Testis (tissue), 3 donors: ENCODE measurements around the gene NAV3. TPM values are rescaled to one million over a fixed set of nuclear protein-coding genes. Genes with fewer than 3 reads are reported as not detected.

ENCODE experiments used
- DNase-seq: peaks from one replicate; pipeline ENCODE4 v3.0.0-alpha.2; 2019
- H3K27ac ChIP-seq, 2 donors: fragments of 200-600 bp; sonication (generic); one replicate each; pipeline ENCODE4 v1.5.1; 2019
- H3K27me3 ChIP-seq: fragments of 200-600 bp; sonication (generic); one replicate; pipeline ENCODE4 v1.5.1; 2019
- H3K36me3 ChIP-seq: fragments of 200-600 bp; sonication (generic); one replicate; pipeline ENCODE4 v1.5.1; 2017; ENCODE audit warnings: low read depth; ENCODE audit errors: missing control alignments
- H3K4me1 ChIP-seq: fragments of 200-600 bp; sonication (generic); one replicate; pipeline ENCODE4 v1.5.1; 2019
- H3K4me3 ChIP-seq, 2 donors: fragments of 200-600 bp; sonication (generic); one replicate each; pipeline ENCODE4 v1.5.1; 2017 to 2019
- H3K9me3 ChIP-seq: fragments of 200-600 bp; sonication (generic); one replicate; pipeline ENCODE4 v1.5.1; 2017
- POLR2A ChIP-seq: fragments of 450-650 bp; IDR thresholded peaks from one replicate; pipeline ENCODE4 v1.6.1; 2017; ENCODE audit warnings: antibody characterized with exemption, mild to moderate bottlenecking, moderate library complexity
- WGBS, 2 donors: methylation state at CpG; one replicate each; pipeline ENCODE4 v1.1.5; 2018; 5-methylcytosine and 5-hydroxymethylcytosine counted together
- intact Hi-C: fragments of 100-400 bp; cut with DNase I; formaldehyde crosslinking; loops from one replicate; pipeline ENCODE4 v1.15.1; 2023; ENCODE audit warnings: low total_unique reads
- polyA plus RNA-seq: library from polyadenylated mRNA; stranded (reverse); fragments of 350-450 nt; fragmentation: Illumina TruSeq; extraction: RNeasy Lipid Tissue Mini Kit (QIAGEN cat#74804); gene quantifications from one replicate; pipeline ENCODE4 v1.2.3, GENCODE V29; 2014; ENCODE audit warnings: low read depth, low replicate concordance; ENCODE audit not compliant: insufficient read depth
- total RNA-seq, 2 donors: library from RNA; depleted of rRNA; stranded (reverse); fragments of >200 nt; gene quantifications; one replicate each; pipeline ENCODE4 v1.2.3, GENCODE V29; 2016
- TF ChIP-seq, protein P1 (sequence below), 3 experiments: fragments of 450-650 bp in 2 of 3; fragments of 200-600 bp in 1 of 3; sonication (generic) in 1 of 3; IDR thresholded peaks; one replicate each; pipeline ENCODE4 v1.5.1; 2016 to 2019; ENCODE audit warnings: antibody characterized with exemption in 3 of 3, mild to moderate bottlenecking in 2 of 3, moderate library complexity in 1 of 3

Gene NAV3
- total and polyA plus RNA-seq, 3 donors from 2014 or later, result 6.4 to 21.9 (median 20.0) TPM

DNA sequence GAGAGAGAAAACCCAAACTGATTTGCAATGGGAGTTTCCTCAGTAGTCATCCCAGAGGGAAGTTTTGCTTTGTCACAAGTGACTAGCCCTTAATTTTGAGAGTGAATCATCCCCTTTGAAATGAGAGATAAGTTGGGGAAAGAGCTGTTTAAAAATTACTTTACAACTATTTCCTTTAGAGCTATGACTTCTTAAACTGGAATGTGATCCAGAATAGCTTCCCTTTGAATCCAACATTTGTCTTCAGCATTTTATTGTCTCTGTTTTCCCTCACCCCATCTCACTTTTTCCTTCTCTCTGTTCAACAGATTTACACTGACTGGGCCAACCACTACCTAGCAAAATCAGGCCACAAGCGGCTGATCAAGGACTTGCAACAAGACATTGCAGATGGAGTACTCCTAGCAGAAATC lies 109.3 kb downstream of the NAV3 start:
- intact Hi-C loops, result no loop called here
- H3K27ac ChIP-seq, result no peak overlapping the region

DNA sequence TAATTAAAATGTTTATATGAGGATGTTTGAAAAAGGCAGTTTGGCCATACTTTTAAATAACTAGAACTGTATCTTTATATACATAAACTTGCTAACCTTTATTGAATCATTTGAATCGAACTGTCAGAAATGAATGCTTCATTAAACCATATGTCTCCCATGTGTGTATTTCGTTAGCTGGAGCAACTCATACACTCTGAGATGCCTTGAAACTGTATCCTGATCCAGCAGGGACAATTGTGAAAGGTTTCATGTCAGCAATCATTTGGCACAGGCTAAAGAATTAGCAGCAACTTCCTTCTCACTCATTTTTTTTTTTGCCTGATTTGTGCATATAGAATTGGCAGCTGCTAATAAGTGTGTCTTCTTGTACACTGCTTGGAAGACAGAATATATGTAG lies 109.9 kb downstream of the NAV3 start:
- no peak for TF ChIP-seq POLR2A
- TF ChIP-seq, protein P1, sequence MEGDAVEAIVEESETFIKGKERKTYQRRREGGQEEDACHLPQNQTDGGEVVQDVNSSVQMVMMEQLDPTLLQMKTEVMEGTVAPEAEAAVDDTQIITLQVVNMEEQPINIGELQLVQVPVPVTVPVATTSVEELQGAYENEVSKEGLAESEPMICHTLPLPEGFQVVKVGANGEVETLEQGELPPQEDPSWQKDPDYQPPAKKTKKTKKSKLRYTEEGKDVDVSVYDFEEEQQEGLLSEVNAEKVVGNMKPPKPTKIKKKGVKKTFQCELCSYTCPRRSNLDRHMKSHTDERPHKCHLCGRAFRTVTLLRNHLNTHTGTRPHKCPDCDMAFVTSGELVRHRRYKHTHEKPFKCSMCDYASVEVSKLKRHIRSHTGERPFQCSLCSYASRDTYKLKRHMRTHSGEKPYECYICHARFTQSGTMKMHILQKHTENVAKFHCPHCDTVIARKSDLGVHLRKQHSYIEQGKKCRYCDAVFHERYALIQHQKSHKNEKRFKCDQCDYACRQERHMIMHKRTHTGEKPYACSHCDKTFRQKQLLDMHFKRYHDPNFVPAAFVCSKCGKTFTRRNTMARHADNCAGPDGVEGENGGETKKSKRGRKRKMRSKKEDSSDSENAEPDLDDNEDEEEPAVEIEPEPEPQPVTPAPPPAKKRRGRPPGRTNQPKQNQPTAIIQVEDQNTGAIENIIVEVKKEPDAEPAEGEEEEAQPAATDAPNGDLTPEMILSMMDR (IDR thresholded peaks at IDR 0.05), result no peak
- DNase-seq, result no peak
- H3K27ac ChIP-seq, result no peak overlapping the region
- H3K4me1 ChIP-seq, result no peaks in the 10 kb centered on the region
- H3K36me3 ChIP-seq, result no peaks in the 10 kb centered on the region
- no peak overlapping the region for H3K4me3 ChIP-seq
- no peaks in the 10 kb centered on the region for H3K27me3 ChIP-seq
- no peaks in the 10 kb centered on the region for H3K9me3 ChIP-seq
- WGBS, 2 donors, result 43 to 57% methylated on average over 2 of the region's 2 CpGs
- intact Hi-C loops, result no loop called here

More for the DNA sequence above, 109.3 kb downstream of the NAV3 start:
- TF ChIP-seq POLR2A, result no peak
- TF ChIP-seq, protein P1 (IDR thresholded peaks at IDR 0.05), result no peak
- H3K27me3 ChIP-seq, result no peaks in the 10 kb centered on the region
- no peak for DNase-seq
- 94 to 97% methylated on average over 1 of the region's 1 CpG for WGBS, 2 donors
- H3K4me3 ChIP-seq, result no peak overlapping the region
- H3K36me3 ChIP-seq, result no peaks in the 10 kb centered on the region
- no peaks in the 10 kb centered on the region for H3K9me3 ChIP-seq
- H3K4me1 ChIP-seq, result no peaks in the 10 kb centered on the region

DNA sequence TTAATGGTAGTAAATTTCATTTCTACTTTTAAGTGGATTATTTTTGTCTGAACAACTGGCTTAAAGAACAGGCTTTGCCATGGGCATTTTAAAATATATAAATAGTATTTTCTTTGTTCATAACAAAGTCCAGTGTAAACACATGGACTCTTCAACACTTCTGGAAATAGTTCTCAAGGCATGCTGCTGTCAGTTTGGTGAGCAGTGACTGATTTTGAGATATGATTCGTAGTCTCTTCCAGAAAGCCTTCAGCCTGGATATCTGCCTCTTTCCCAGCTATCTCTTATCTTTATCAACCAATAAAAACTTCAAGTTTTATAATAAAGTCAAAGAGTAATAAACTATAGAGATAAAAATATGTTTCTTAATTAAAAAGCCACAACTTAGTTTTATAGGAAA lies 110.7 kb downstream of the NAV3 start:
- DNase-seq, result no peak
- TF ChIP-seq, protein P1 (IDR thresholded peaks at IDR 0.05), result no peak
- Histone ChIP-seq H3K27ac (no peak overlapping the region), H3K4me1 (no peaks in the 10 kb centered on the region), H3K36me3 (no peaks in the 10 kb centered on the region), H3K4me3 (no peak overlapping the region), H3K9me3 (no peaks in the 10 kb centered on the region), H3K27me3 (no peaks in the 10 kb centered on the region)
- 76 to 92% methylated on average over 1 of the region's 1 CpG for WGBS, 2 donors
- intact Hi-C loops, result no loop called here

DNA sequence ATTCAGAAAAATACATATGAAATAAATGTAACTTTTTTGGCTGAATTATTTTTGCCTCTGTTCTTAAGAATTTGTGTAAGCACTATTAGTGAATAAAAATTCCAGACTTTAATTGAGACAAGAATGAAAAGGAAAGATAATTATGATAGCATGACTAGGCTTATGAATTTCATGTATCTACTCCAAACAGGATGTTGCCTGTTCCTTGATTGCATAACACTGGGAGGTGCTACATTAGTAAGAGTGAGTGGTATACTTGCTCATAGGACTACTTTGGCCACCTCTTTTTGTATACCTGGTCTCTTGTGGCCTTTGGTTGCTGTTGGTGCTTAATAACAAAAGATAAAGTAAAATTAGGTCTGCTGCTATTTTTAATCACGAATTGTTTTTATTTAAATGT lies 112.8 kb downstream of the NAV3 start:
- H3K27me3 ChIP-seq, result no peaks in the 10 kb centered on the region
- H3K36me3 ChIP-seq, result no peaks in the 10 kb centered on the region
- no peaks in the 10 kb centered on the region for H3K4me1 ChIP-seq
- DNase-seq, result no peak
- no peak overlapping the region for H3K27ac ChIP-seq
- intact Hi-C loops, result no loop called here
- 48 to 65% methylated on average over 1 of the region's 1 CpG for WGBS, 2 donors
- TF ChIP-seq, protein P1 (IDR thresholded peaks at IDR 0.05), result no peak
- no peak for TF ChIP-seq POLR2A
- no peak overlapping the region for H3K4me3 ChIP-seq
- H3K9me3 ChIP-seq, result no peaks in the 10 kb centered on the region

DNA sequence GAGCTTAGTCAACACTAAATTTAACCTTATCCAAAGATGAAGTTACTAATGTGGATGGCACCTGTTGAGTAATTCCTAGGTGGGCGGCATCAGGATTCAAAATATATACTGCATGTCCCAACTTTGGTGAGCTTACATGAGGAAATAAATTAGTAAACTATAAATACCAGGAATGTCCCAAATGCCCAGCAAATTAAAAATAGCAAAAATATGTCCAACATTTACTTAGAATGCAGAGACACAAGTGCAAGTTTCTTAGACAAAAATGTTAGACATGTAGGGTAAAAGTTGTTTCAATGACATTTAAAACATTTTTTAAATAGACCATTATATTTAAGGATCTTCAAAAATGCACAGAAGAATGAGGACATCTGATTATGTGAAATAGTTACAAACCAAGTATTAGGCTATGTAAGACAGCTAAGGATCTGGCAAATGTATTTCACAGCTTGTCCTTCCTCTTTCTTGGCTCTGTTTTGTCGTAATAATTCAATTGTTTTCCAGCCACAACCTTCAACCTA lies 115.9 kb downstream of the NAV3 start:
- DNase-seq, result no peak
- 72 to 75% methylated on average over 2 of the region's 2 CpGs for WGBS, 2 donors

More for the DNA sequence above, 115.9 kb downstream of the NAV3 start:
- H3K4me3 ChIP-seq, result no peak overlapping the region
- no peak for TF ChIP-seq POLR2A
- TF ChIP-seq, protein P1 (IDR thresholded peaks at IDR 0.05), result no peak
- H3K36me3 ChIP-seq, result no peaks in the 10 kb centered on the region
- intact Hi-C loops, result no loop called here
- H3K27me3 ChIP-seq, result no peaks in the 10 kb centered on the region
- no peaks in the 10 kb centered on the region for H3K4me1 ChIP-seq
- H3K9me3 ChIP-seq, result no peaks in the 10 kb centered on the region
- H3K27ac ChIP-seq, result no peak overlapping the region
